H4 (cell line): ENCODE results near the gene CLIP1. TPM values are rescaled to one million over a fixed set of nuclear protein-coding genes. Genes with fewer than 3 reads are reported as not detected.

ENCODE experiments used
- DNase-seq: peaks from one replicate; pipeline ENCODE4 v3.0.0-alpha.2; 2015; ENCODE audit warnings: low spot score
- total RNA-seq: library from RNA; depleted of rRNA; stranded (reverse); fragments of >200 nt; shearing (Covaris generic); gene quantifications from 2 replicates; pipeline ENCODE4 v1.2.3, GENCODE V29; 2014

The CLIP1 gene
- total RNA-seq, 1 experiment from 2014 or later, result 22.4 TPM

DNA sequence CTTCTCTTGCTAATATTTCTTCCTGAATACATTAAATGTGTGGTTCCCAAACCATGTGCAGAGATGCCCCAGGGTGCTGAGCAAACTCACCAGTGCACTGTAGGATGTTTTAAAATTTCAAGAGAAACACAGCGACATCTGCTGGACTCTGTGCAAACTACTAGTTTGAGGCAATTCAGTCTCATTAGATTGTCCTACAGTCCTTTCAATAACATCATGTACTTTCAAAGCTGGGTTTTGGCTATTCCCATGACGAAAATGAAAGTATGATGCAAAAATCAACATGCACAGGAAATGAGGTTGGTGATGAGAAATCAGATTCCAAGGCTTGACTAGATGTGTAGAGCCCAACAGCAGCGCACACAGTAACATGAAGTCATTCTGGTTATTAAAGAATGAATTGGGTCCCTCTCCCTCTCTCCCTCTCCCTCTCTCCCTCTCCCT, 66.3 kb downstream of the CLIP1 start:
- peak; percentile 32 for DNase-seq

- no peak for DNase-seq
These were observed 66.8 kb downstream of the CLIP1 start for GRCh38 chr12:122355706-122356105.

- no peak for DNase-seq
These were observed 67.4 kb downstream of the CLIP1 start for GRCh38 chr12:122354958-122355641.

DNA sequence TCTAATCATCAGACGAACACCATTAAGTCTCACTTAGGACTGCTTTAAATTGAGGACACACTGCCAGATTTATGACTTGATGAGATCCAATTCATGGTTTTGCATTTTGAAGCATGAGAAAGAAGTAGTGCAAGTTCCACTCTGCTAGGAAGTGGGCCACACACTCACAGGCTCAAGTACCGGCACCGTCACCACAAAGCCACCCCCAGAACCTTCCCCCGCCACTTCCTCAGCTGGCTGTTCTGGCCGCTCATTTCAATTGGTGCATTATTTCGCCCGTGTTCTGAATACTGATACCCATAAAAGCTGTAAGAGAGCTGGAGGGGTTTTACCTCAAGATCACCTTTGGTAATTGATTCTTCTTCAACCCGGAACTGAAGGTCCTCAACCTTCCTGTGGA, 70.1 kb downstream of the CLIP1 start:
- no peak for DNase-seq

GRCh38 chr12:122350141-122350848, 72.2 kb downstream of the CLIP1 start:
- no peak for DNase-seq

DNA sequence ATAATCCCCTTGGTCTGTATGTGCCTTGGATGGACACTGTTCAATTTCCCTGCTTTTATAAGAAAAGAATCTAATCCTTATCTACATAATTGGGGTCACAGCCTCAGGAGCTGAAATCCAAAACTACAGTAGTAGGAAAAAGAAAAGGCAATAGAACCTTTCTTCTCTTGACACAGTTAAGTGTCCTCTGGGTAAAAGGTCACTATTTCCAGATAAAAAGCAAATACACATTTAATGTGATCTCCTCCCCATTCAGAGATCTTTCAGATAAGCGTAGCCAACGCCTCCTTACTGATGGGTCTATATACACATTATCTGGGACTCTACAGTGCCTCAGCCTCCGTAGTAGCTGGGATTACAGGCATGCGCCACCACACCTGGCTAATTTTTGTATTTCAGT, 73.4 kb downstream of the CLIP1 start:
- DNase-seq, result no peak

DNA sequence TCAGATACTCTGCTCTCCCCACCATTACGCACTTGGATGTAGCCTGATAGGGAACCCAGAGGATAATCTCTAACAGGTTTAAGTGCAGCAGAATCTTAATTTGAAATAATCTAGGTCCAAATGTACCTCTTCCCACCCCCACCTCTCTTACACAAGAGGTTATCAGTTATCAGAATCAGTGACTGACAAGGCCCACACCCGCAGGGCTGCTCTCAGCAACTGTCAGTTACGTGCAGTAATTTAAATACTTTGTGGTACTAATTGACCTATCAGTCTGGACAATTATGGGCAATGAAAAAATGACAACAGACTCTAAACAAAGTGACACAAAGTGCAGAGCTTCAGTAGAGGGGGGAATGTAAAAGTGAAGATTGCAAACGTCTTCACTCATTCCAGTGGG, 74.0 kb downstream of the CLIP1 start:
- DNase-seq, result no peak

DNA sequence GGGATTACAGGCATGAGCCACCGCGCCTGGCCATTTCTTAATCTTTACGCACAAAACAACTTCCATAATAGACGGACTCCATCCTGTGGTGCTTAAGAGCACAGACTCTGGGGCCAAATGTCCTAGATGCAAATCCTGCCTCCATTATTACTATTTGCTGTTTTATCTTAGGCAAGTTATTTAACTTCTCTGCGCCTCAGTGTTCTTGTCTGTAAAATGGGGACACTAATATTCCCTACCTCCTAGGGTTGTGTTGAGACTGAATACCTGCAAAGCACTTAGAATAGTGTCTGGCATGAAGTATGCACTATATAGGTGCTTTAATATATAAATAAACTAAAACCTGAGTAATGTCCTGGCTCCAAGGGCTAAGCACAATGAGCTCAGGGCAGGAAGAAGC, 76.4 kb downstream of the CLIP1 start:
- no peak for DNase-seq

DNA sequence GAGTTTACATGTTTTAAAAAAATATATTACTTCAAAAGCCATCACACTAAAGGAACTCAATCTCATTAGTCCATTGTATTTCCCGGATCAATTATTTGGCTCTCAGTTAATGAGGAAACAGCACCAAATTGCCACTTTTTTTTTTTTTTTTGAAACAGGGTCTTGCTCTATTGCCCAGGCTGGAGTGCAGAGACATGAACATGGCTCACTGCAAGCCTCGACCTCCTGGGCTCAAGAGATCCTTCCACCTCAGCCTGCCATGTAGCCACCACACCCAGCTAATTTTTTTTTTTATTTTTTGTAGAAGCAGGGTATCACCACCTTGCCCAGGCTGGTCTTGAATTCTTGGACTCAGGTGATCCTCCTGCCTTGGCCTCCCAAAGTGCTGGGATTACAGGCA, 77.4 kb downstream of the CLIP1 start:
- no peak for DNase-seq

DNA sequence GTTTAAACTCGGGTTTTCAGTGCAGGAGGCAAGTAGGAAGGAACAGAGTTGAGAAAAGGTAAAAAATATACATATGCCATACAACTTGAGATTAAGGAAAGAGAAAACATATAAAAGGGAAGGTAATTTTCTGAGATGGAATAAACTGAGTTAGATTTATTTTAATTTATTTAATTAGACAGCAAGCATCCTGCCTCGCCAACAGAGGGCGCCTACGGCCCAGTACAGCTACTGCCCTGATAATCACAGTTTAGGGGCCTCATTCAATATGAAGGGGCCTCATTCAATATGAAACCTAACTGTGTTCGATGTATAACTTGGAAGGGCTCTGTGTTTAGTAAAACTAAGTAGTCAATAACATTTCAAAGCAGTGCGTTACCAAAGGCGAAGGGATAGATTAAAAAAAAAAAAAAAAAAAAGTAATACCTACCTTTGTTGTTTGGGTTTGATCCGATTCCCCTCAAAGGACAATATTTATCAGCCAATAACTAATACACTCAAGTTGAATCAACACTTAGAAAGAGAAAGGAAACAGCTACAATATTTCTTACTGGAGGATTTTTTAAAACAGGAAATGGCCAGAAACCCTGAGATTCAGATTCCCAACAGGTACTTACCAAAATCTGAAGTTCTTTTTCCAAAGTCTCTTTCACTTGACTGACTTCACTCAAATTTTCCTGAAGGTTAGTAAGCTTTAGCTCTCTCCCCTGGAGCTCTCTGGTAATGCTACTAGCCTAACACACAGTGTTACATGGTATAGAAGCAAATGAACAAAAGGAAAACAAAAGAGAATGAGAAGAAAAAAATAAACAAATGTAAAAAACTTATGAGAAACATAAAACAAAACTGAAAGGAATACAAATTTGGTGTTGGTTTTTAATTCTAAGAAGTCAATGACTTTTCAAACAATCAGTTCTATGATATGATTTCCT, 86.2 kb downstream of the CLIP1 start:
- DNase-seq, result peak; percentile 16

GRCh38 chr12:122333142-122334087, 89.1 kb downstream of the CLIP1 start:
- DNase-seq, result no peak

DNA sequence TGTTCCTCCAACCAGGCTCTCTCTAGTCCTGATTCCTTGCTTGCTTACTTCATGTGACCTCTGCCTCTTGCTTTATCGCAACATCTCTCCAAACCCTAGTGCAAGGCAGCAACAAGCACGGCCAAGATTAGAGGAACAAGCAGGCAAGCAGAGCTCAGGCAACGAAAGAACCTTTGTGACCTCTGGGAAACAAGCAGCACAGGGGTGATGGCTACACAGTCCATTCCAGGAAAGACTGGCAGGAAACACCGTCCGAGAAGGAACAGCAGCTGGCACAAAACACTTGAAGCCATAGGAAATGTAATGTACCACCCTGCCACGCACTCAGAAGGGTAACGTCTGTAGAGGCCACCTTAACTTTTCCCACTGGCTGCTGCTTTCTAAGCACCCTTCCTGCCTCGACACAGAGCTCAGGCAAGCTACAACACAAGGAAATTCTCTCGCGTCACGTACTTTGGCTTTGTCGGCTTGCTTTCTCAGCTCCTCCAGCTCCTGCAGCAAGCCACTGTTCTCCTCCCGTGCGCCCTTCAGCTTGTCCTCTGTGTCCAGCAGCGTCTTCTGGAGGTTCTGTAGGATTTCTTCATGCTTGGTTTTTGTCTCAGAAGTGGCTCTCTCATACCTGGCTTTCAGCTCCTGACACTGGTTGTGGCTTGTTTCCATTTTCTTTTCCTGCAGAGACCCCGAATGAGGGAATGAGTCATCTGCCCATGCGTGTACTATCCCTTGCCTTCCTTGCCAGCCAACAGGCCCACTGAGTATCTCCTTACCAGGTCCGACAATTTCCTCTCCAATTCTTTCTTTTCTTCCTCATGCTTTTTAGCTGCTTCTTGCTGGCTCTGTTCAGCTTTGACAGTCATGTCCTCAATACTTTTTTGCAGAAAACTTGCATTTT, 94.7 kb downstream of the CLIP1 start:
- DNase-seq, result no peak

GRCh38 chr12:122327014-122327413, 95.5 kb downstream of the CLIP1 start:
- no peak for DNase-seq

DNA sequence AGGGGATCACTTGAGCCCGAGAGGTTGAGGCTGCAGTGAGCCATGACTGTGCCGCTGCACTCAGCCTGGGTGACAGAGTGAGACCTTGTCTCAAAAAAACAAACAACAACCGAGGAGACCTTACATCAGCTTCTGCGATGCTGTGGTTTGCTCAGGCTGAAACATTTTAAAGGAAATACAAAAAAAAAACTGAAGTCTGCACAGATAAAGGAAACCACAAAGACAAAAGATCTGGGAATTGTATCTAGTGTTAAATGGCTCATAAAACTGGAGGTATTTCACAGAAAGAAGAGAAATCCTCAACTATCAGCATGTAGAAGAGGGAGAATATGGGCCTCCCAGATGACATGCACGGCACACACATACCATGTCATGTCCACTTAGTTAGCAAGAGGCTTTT, 95.9 kb downstream of the CLIP1 start:
- DNase-seq, result no peak

DNA sequence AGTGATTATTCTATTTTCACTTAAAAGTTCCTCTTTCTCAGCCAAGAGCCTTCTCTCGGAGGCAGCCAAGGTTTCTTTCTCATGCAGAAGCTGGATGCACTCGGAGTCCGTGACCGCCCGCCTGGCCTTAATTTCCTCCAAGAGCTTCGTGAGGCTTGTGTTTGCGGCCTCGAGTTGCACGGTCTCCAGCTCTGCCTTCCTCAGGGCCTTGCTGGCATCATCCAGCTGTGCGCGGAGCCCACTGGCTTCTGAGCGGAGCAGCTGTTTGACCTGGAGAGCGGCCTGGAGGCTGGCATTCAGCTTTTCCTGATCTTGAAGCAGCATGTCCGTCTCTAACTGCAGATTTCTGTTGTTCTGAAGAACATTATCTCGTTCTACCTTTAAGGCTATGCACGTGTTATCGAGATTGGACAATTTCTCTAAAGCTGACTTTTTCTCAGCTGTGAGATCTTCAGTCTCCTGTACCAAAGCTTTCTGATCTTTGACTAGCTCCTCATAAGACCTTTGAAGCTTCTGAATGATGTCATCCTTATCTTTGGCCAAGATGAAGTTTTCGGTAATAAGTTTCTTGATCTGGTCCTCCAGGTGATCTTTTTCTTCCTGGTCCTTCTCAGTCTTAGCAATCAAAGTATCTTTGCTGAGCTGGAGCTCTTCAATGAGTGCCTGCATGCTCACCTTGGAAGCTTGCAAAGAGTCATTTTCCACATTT, 99.0 kb downstream of the CLIP1 start:
- no peak for DNase-seq

GRCh38 chr12:122322501-122322900, 100.0 kb downstream of the CLIP1 start:
- no peak for DNase-seq

GRCh38 chr12:122318607-122319605, 103.6 kb downstream of the CLIP1 start:
- peak; percentile 43 for DNase-seq

GRCh38 chr12:122312926-122313325, 109.5 kb downstream of the CLIP1 start:
- no peak for DNase-seq
